ENCODE data around the gene SUPT4H1.

Gene SUPT4H1

DNA sequence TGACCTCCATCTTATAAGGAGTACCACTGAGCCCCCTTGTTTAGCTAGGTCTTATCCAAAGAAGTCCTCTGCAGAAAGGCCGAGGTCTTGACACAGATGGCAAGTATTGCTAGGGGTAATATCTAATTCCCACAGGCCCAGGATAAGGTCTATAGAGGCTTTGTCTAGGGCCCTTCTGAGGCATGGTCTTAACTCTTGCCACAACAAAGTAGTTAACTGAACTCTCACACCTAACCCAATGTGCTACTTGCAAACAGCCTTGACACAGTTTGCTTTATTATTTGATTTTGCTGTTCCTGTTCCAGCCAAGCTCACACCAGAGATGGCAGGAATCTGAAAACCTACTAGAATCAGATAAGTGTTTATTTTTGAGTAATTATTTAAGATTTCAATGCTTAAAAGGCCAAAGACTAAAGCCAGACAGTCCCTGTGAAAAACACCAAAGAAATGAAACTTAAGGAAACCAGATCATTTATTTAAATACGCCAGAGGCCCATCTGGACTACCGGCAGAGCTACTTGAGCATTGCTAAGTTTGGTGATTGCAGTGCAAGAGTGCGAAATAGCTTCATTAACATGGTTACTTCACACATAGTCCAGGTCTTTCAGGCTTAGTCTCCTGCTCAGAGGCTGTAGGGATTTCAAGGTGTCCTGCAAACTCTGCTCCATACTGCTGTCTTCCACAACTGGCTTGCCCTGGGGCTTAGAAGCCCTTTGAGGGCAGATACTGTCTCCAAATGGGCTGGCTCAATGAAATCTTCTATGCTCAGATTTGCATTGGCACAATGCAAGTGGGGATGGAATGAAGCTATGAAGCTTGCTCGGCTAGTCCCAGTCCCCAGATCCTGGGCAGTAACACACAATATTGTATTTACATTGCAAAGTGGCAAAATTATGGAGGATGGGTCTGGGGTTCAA, 28.5 kb upstream of the SUPT4H1 start:
- DNase-seq: no peak

DNA sequence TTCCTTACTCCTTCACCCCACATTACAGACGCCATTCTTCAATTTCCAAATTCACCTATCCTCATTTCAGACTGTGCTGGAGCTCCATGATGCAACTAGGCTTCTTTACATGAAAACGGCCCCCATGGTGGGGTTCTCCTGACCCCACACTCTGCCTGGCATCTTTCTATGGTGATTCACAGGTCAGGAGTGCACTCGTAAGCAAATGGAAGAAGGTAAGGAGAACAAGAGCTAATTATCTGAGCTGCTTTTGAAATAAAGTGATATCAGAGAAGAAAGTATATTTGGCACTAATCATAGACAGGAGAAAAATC, 27.5 kb upstream of the SUPT4H1 start:
- no peak for DNase-seq

GRCh38 chr17:58378733-58379510, 26.9 kb upstream of the SUPT4H1 start:
- DNase-seq: no peak

DNA sequence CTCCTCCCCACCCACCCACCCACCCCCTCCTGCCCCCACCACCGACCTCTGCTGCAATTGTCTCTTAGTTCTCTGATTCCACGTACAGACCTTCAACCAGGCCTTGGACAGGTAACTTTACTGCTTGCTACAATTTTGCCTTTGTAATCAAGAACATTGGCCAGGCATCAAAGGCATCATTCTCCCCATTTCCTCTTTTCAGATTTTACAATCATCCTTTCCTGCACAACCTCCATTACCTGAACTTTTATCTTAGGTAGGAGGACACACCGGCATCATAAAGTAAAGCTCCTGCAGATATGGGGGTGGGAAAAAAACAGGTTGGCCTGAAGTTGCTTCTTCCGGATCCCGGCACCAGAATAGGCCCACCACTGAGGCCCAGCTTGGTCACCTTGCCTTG, 25.7 kb upstream of the SUPT4H1 start:
- no peak for DNase-seq

DNA sequence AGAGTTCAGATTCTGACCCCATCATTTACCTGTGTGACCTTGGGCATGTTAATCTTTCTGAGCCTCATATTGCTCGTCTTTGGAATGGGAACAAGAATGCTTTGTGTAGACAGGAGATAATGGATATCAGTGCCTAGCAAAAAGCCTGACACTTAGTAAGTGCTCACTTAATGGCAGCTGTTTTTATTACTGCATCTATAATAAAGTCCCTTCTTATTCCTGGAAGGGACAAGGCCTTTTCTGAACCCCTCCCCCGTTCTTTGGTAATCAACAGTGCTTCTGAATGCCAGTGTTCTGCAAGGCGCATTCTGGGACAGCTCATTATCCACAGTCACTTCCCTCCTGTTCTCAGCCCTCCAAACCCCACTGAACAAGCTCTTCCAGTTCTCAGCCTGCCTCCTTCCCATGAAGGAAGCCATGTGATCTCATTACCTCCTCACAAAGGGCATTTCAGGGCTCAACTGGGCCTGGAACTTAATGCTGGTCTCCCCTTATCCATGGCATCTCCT, 25.1 kb upstream of the SUPT4H1 start:
- no peak for DNase-seq

DNA sequence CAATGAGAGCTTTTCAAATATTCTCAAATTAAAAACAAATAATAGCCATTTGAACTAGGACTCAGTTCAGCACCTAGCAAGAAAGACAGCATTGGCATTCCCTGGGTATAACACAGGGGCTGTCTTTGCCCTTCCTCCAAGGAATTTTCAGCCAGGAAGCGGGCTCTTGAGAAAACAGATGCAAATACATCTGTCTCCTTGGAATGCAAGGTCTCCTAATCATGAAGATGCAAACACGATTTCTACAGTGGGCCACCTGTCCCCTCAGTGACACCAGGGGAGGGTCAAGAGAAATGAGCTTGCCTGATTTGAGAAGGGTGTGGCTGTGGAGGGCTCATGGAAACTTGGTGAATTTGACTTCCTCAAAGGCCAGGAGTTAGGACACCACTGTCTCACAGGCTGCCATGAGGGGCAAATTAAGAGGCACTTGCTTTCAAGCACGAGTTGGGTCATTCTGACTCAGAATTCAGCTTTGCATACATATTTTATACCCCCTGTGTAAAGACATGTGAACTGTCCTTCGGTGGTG, 24.5 kb upstream of the SUPT4H1 start:
- DNase-seq: no peak

DNA sequence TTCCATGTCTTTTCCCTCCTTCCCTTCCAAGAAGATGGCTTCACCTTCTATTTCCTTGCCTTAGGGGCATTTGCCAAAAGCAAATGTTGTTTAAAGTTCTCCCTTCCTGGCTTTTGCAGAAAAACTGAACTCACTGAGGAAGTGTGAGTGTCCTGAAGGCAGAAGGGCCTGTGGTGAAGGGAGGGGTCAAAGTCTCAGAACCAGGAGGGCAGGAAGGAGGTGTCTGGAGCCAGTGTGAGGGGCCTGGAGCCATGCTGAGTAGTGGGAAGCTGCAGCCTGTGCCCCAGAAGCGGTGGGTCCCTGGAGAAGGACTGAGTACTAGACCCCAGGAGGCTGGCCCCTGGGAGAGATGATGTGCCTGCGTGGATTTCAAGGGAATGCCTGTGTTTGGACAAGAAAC, 23.8 kb upstream of the SUPT4H1 start:
- DNase-seq: no peak

DNA sequence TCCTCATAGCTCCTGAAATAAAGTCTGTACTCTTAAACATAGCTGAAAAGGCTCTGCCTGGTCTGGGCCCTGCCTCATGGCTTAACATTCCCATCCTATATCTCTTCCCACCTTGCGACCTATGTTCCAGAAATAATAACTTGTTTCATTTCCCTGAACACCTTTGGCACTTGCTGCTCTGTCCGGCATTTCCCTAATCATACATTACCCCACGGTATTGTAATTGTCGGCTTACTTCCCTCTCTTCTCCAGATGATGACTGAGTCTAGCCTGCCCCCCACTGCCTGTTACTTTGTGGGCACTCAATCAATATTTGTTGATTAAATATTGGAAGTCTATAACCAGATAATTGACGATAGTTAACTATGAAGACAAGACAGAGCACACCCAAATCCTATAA, 23.3 kb upstream of the SUPT4H1 start:
- no peak for DNase-seq

- no peak for DNase-seq
These were observed 21.9 kb upstream of the SUPT4H1 start for GRCh38 chr17:58373923-58374322.

- no peak for DNase-seq
These were observed 21.0 kb upstream of the SUPT4H1 start for GRCh38 chr17:58373003-58373402.

DNA sequence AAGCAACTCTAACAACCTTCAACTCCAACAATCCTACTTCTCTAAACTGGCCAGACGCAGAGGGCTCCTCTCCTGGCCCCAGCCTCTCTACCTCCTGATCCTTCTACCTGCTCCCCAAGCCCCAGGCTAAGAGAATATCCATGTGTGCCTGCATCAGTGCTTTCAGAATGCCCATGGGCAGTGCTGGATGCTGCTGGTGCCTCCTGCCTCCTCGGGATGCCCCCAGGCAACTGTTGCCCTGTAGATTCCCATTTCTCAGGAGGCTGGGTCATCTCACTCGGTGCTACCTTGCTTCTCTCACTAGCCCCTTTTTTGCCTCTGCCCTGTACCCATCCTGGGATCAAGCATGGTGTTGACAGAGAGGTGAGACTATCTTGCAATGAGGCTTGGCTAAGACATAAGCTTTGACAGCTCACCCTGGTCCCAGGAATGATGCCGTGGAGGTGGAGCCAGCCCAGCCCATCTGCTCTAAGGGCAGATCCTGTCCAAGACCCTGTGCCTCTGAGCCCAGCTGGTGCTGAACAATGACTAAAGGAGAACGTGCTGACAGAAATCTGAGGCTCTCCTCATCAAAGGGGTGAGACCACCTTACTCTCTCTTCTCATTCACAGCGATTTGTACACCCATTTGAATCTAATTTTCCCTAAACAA, 19.4 kb upstream of the SUPT4H1 start:
- DNase-seq: no peak

GRCh38 chr17:58370716-58371115, 18.7 kb upstream of the SUPT4H1 start:
- no peak for DNase-seq

DNA sequence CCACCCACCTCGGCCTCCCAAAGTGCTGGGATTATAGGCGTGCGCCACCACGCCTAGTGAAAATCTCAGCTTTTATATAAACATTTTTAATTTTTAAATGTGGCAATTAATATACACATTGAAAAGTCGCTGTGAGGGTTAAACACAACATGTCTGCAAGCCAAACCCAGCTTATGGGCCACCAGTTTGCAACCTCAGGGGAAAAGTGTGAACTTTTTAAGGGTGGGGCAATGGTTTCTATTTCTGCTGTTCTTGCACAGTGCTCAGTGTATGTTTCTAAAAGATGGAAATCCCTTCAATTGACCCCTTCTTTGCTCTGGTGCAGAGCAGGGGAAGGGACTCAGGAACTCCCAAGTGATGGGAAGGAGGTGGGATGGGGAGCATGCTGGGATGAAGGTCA, 18.3 kb upstream of the SUPT4H1 start:
- no peak for DNase-seq

- no peak for DNase-seq
These were observed 17.4 kb upstream of the SUPT4H1 start for GRCh38 chr17:58369214-58370031.

GRCh38 chr17:58368860-58369213, 16.8 kb upstream of the SUPT4H1 start:
- DNase-seq: no peak

DNA sequence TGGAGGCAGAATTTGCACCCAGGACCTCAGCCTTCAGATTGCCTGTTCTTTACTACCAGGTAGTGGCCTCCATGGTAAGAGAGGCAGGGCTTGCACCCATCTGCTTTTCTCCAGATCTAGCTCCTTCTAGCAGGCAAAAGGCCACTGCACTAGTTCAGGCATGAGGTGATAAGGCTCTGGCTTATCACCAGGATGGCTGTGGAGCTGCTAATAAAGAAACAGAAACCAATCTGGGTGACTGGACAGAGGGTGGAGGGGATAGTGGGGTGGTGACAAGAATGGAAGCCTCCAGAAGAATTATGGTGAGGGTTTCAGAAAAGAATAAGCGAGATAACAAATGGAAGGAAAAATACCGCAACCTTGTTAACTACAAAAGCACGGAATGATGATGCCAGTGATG, 15.5 kb upstream of the SUPT4H1 start:
- DNase-seq: no peak

DNA sequence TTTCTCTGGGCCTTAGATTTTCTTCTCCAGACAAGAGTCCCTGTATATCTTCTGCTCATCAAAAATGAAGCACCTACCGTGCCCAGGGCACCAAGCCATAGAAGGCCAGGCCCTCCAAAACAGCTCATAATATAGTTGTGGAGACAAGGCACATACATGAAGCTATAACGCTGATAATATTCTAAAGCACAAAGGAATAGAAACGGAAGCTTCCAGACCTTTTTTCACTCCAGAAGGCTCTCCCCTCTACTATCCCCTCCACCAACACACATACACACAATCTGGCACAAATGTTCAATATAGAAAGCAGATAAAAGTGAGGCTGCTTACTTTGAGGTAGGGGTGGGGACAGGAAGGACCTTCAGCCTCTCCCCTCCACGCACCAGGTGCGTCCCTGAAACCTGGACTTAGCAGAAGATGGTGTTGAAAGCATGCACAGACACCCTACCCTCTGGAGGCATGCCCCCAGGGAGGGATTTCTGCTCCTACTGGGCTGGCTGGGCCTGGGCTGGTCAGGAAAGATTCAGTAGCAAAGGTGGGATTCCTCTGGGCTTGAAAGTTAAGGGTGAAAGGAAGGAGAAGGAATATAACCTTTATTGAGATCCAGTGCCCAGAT, 14.1 kb upstream of the SUPT4H1 start:
- no peak for DNase-seq

DNA sequence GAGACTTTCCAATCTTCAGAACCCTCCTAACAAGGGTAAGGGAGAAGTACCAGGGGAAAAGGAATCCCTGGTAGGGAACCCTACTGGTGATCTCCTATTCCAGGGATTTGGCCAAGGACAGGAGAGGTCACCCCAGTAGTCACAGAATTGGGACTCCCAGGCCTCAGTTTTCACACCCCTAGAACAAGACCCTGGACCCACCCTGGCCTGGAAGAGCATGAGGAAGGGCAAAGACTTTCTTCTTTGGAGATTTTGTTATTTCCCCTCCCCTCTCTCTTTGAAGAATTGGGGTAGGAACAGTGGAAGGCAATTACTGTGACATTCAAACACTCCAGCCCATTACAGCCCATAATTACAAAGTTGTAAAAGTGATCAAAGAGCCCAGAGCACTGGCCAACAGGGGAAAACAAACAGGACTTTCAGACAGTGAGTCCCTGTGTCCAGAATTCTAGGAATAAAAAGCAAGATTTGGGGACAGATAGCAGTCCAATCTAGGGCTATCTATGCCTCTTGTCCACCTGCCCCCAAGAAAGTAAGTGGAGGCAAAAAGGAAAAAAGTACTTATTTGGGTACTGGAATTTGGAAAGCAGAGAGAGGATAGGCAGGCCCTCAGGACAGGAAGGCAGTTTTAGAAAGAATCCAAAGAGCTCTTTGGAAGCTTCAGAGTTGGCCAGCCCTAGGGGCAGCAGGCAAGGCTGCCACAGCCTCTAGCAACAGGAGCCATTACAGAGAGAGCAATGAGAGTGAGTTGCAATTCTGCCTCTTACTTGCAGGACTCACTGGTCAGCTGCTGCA, 13.4 kb upstream of the SUPT4H1 start:
- DNase-seq: no peak

DNA sequence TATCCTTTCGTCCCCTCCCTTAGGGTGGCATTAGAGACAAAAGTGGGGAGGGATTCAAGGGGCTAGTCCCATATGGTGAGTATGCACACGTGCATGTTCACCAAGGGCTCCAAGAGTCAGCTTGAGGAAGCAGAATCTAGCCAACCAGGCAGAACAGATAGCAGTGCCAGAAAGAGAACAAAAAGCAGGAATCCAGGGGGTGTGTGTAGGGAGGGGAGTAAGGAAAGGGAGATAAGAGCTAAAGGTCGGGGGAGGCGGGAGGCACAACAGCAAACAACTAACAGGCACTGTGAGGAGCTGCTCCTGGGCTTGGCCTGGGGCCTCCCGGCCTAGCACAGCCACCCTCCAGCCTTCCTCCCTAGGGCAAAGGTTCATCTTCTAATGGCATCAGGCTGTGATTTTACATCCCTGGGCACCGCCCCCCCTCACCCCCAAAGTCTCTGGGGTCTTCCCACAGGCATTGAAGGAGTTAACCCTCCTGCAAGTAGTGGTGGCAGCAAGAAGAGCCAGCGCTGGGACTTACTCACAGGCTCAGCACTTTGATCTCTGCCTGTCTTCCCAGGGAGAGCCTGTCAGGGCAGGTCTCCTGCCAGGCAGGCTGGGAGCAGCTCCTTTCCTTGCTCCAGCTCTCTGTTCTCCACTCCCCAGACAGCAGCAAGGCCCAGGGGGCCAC, 12.4 kb upstream of the SUPT4H1 start:
- no peak for DNase-seq

DNA sequence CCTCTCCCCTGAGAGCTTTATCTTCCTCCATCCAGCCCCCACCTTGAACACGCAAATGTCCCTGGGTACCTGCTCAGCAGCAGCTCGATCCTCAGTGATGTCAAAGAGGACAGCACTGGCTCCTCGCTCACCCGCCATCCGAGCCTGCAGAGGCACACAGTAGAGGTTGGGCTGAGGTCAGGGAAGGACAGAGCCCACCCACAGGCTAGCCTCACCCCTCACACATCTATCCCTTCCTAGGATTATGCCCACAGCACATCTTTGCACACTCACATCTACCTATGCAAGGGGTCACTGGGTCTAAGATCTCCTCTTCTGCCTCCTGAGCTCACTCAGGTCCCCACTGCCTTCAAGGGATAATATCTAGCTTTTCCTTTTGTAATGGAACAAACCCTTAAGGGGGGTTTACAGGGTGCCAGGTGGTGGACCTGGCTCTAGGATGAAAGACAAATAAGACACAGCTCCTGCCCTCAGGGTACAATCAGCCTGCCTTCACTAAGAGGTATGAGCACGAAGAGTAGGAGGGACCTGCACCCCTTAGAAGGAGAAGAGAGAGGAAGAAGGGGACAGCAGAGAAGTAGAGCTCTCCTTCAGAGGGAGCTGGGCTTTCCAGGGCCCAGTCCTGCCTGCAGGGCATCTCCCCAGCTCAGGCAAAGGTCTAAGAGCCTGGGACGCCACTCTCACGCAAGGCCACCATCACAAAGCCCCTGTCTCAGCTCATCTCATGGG, 11.6 kb upstream of the SUPT4H1 start:
- no peak for DNase-seq

Measured in stimulated activated CD4-positive, alpha-beta T cell treated with anti-CD3 and anti-CD28 coated beads, Interleukin-4, amount 100 ng/mL, for 4 hours (primary cell).